IPS-11a (cell line): ENCODE measurements around the gene ENO4.
A peak's percentile ranks its signal among the peaks of the same experiment; 100 is the strongest.

Experiments
- H3K4me3 ChIP-seq: one replicate; pipeline ENCODE4 v1.5.1; 2013; ENCODE audit warnings: low read depth, low read length, control low read depth

Gene ENO4

GRCh38 chr10:116849248-116850057 lies at the start of gene ENO4:
ENO4 (plus strand) TSS chr10:116849499; CDS start chr10:116849567, 68 bp downstream.
- H3K4me3 ChIP-seq = peak within 1 kb of the TSS; percentile 75

- H3K4me3 ChIP-seq = no peak overlapping the region
Observed at GRCh38 chr10:116800286-116800929, 48.9 kb upstream of the ENO4 start.

GRCh38 chr10:116801658-116802057 lies 47.6 kb upstream of the ENO4 start:
- no peak overlapping the region for H3K4me3 ChIP-seq

- no peak overlapping the region for H3K4me3 ChIP-seq
Observed at GRCh38 chr10:116802474-116802873, 46.8 kb upstream of the ENO4 start.

GRCh38 chr10:116802876-116803275 lies 46.4 kb upstream of the ENO4 start:
- H3K4me3 ChIP-seq = no peak overlapping the region

GRCh38 chr10:116803451-116804249 lies 45.6 kb upstream of the ENO4 start:
- H3K4me3 ChIP-seq = no peak overlapping the region

- H3K4me3 ChIP-seq = no peak overlapping the region
Observed at GRCh38 chr10:116808706-116809105, 40.6 kb upstream of the ENO4 start.

GRCh38 chr10:116809483-116810119 lies 39.7 kb upstream of the ENO4 start:
- no peak overlapping the region for H3K4me3 ChIP-seq

GRCh38 chr10:116810120-116810500 lies 39.2 kb upstream of the ENO4 start:
- H3K4me3 ChIP-seq = no peak overlapping the region

GRCh38 chr10:116810895-116811294 lies 38.4 kb upstream of the ENO4 start:
- H3K4me3 ChIP-seq = no peak overlapping the region

- H3K4me3 ChIP-seq = no peak overlapping the region
Observed at GRCh38 chr10:116811691-116812090, 37.6 kb upstream of the ENO4 start.

GRCh38 chr10:116815641-116816415 lies 33.5 kb upstream of the ENO4 start:
- no peak overlapping the region for H3K4me3 ChIP-seq

- no peak overlapping the region for H3K4me3 ChIP-seq
Observed at GRCh38 chr10:116817178-116817577, 32.1 kb upstream of the ENO4 start.

- no peak overlapping the region for H3K4me3 ChIP-seq
Observed at GRCh38 chr10:116817780-116818343, 31.4 kb upstream of the ENO4 start.

GRCh38 chr10:116819999-116820677 lies 29.2 kb upstream of the ENO4 start:
- no peak overlapping the region for H3K4me3 ChIP-seq

- H3K4me3 ChIP-seq = no peak overlapping the region
Observed at GRCh38 chr10:116825901-116826300, 23.4 kb upstream of the ENO4 start.

GRCh38 chr10:116826803-116827202 lies 22.5 kb upstream of the ENO4 start:
- H3K4me3 ChIP-seq = no peak overlapping the region

GRCh38 chr10:116827214-116827671 lies 22.1 kb upstream of the ENO4 start:
- no peak overlapping the region for H3K4me3 ChIP-seq

GRCh38 chr10:116828116-116828515 lies 21.2 kb upstream of the ENO4 start:
- no peak overlapping the region for H3K4me3 ChIP-seq
